Lung (tissue), 12 donors: ENCODE measurements around the gene BRCA2. TPM values are rescaled to one million over a fixed set of nuclear protein-coding genes. Genes with fewer than 3 reads are reported as not detected.

Experiments used
- ATAC-seq: fragments of 200-7000 bp; cut with Tn5 transposase; one replicate; pipeline ENCODE4 v1.9.1; 2020; ENCODE audit warnings: moderate number of reproducible peaks; ENCODE audit not compliant: insufficient read depth, low FRiP score
- DNase-seq, 3 donors: peaks; one replicate each; pipeline ENCODE4 v3.0.0-alpha.2; 2013 to 2017
- H3K27ac ChIP-seq, 2 donors: one replicate each; pipeline ENCODE4 v1.5.1; 2013; ENCODE audit warnings: mild to moderate bottlenecking in 2 of 2, moderate library complexity in 2 of 2, control low read depth in 1 of 2, inconsistent platforms in 1 of 2, low read depth in 1 of 2, low read length in 1 of 2
- H3K27me3 ChIP-seq, 3 donors: one replicate each; pipeline ENCODE4 v1.5.1; 2013; ENCODE audit warnings: low read length in 2 of 3; ENCODE audit not compliant: control insufficient read depth in 3 of 3, insufficient read depth in 3 of 3
- H3K36me3 ChIP-seq, 4 donors: one replicate each; pipeline ENCODE4 v1.5.1; 2013; ENCODE audit warnings: low read length in 4 of 4, mild to moderate bottlenecking in 1 of 4, moderate library complexity in 1 of 4; ENCODE audit not compliant: control insufficient read depth in 4 of 4, insufficient read depth in 4 of 4
- H3K4me1 ChIP-seq, 5 donors: one replicate each; pipeline ENCODE4 v1.5.1; 2013; ENCODE audit warnings: low read length in 5 of 5, mild to moderate bottlenecking in 2 of 5, moderate library complexity in 1 of 5; ENCODE audit not compliant: control insufficient read depth in 5 of 5, insufficient read depth in 5 of 5
- H3K4me3 ChIP-seq: one replicate; pipeline ENCODE4 v1.5.1; 2013; ENCODE audit warnings: mild to moderate bottlenecking, control low read depth, moderate library complexity
- H3K9ac ChIP-seq, 2 donors: one replicate each; pipeline ENCODE4 v1.5.1; 2013; ENCODE audit warnings: low read length in 2 of 2, control low read depth in 1 of 2; ENCODE audit not compliant: insufficient read depth in 1 of 2
- H3K9me3 ChIP-seq, 4 donors: one replicate each; pipeline ENCODE4 v1.5.1; 2013; ENCODE audit warnings: low read length in 3 of 4, mild to moderate bottlenecking in 1 of 4, moderate library complexity in 1 of 4; ENCODE audit not compliant: control insufficient read depth in 4 of 4, insufficient read depth in 3 of 4
- CTCF ChIP-seq: IDR thresholded peaks from 2 replicates; pipeline ENCODE4 v1.5.1; 2012; ENCODE audit warnings: mild to moderate bottlenecking; ENCODE audit errors: control extremely low read depth, extremely low read depth
- WGBS, 2 donors: extraction: QIAGEN DNeasy Blood & Tissue Kit; methylation state at CpG; one replicate each; pipeline ENCODE4 v1.1.7; 2013; 5-methylcytosine and 5-hydroxymethylcytosine counted together
- polyA plus RNA-seq, 2 donors: library from polyadenylated mRNA; stranded (reverse); fragments of 200-250 nt; gene quantifications; one replicate each; pipeline ENCODE4 v1.2.1, GENCODE V29; 2013
- total RNA-seq, 2 donors: library from RNA; depleted of rRNA in 1 of 2; stranded (reverse); fragments of >200 nt in 1 of 2; gene quantifications; one replicate each; pipeline ENCODE4 v1.2.1, GENCODE V29; 2014 to 2021
- donor health status: control.
- donor health status: control.
- donor health status: Bipolar disorder and iron deficiency.
- donor health status: healthy.
- donor health status: DM: yes; HTN: yes; CAD: no.

BRCA2 gene
- total and polyA plus RNA-seq, 4 donors, result 0.85 to 12.8 (median 2.4) TPM

- H3K27ac ChIP-seq, result peak overlapping the region; percentile 76 to 91
- no peaks in the 10 kb centered on the region for H3K27me3 ChIP-seq
- H3K4me3 ChIP-seq, result peak overlapping the region; percentile 74
- no peak for ATAC-seq
- H3K9ac ChIP-seq, result peak overlapping the region; percentile 48 to 58
- H3K36me3 ChIP-seq, result no peaks in the 10 kb centered on the region
- TF ChIP-seq CTCF, result no peak
- DNase-seq, result peak in 2 of 3 donors; percentile 38 to 57
- no peaks in the 10 kb centered on the region for H3K9me3 ChIP-seq
- WGBS, 2 donors, result 34 to 37% methylated on average over 19 of the region's 19 CpGs
- peaks cover 2 to 14% (median 5%) of the 10 kb centered on the region in 5 donors for H3K4me1 ChIP-seq
Measured at GRCh38 chr13:32426191-32426989, 111.1 kb downstream of the BRCA2 start.

GRCh38 chr13:32426990-32427851 is 111.9 kb downstream of the BRCA2 start:
- 0 to 1% methylated on average over 68 to 90 of the region's 90 CpGs for WGBS, 2 donors
- no peak for TF ChIP-seq CTCF
- peak overlapping the region; percentile 48 to 76 for H3K9ac ChIP-seq
- H3K27ac ChIP-seq, result peak overlapping the region; percentile 76 to 91
- no peaks in the 10 kb centered on the region for H3K27me3 ChIP-seq
- peak overlapping the region; percentile 74 for H3K4me3 ChIP-seq
- H3K9me3 ChIP-seq, result no peaks in the 10 kb centered on the region
- peak; percentile 29 for ATAC-seq
- peaks cover 2 to 14% (median 5%) of the 10 kb centered on the region in 5 donors for H3K4me1 ChIP-seq
- H3K36me3 ChIP-seq, result no peaks in the 10 kb centered on the region
- peak; percentile 57 to 61 (median 61) for DNase-seq

GRCh38 chr13:32427852-32428580 is 112.7 kb downstream of the BRCA2 start, which contains the start of gene N4BP2L1:
Gene N4BP2L1 (minus strand): TSS chr13:32428130. CDS start chr13:32428082, 48 bp downstream.
- DNase-seq (peak; percentile 76 to 83 (median 78)), ATAC-seq (peak; percentile 75)
- peak within 1 kb of the TSS; percentile 76 to 91 for H3K27ac ChIP-seq
- H3K9me3 ChIP-seq, result no peaks in the 10 kb centered on the region
- 0 to 1% methylated on average over 38 to 40 of the region's 40 CpGs for WGBS, 2 donors
- peak within 1 kb of the TSS; percentile 74 for H3K4me3 ChIP-seq
- TF ChIP-seq CTCF, result no peak
- peaks cover 0 to 3% (median 0%) of the 10 kb centered on the region in 4 donors for H3K36me3 ChIP-seq
- peak within 1 kb of the TSS; percentile 60 to 76 for H3K9ac ChIP-seq
- H3K27me3 ChIP-seq, result no peaks in the 10 kb centered on the region
- H3K4me1 ChIP-seq, result peaks cover 2 to 14% (median 5%) of the 10 kb centered on the region in 5 donors
